HepG2 (cell line): ENCODE measurements around the gene B3GNT9. TPM values are rescaled to one million over a fixed set of nuclear protein-coding genes. Genes with fewer than 3 reads are reported as not detected.

ENCODE experiments used
- ATAC-seq: fragments of 200-7000 bp; cut with Tn5 transposase; 3 replicates; pipeline ENCODE4 v1.9.1; 2020; ENCODE audit warnings: mild to moderate bottlenecking, moderate library complexity
- BruUV-seq: library from RNA; stranded (reverse); fragments of 400-500 nt; replicated peaks from 2 replicates; lab custom pipeline; 2021; lab: Mats Ljungman, UMichigan
- CTCF ChIA-PET: fragments of 300-600 bp; formaldehyde crosslinking; extraction: SDS; loops from one replicate; lab custom pipeline; 2021; ENCODE audit warnings: low total read pairs, inconsistent platforms, low intra/inter-chr PET ratio; lab: Yijun Ruan, JAX
- POLR2A ChIA-PET: fragments of 350-600 bp; sonication (Branson Sonifier 250); formaldehyde crosslinking; loops from one replicate; lab custom pipeline; 2020; ENCODE audit warnings: antibody characterized with exemption, inconsistent platforms; lab: Yijun Ruan, JAX
- DNase-seq: peaks from one replicate; pipeline ENCODE4 v3.0.0-alpha.2; 2015; ENCODE audit warnings: low spot score
- FAIRE-seq: peaks from 3 replicates; lab custom pipeline; 2011; peaks lifted over from hg19 to GRCh38; lab: Jason Lieb, UNC
- H2AFZ ChIP-seq: one replicate; pipeline ENCODE4 v1.6.1; 2011; ENCODE audit warnings: low read length, inconsistent platforms
- H3K27ac ChIP-seq: fragments of 300-600 bp; 3 replicates; pipeline ENCODE4 v1.8.0; 2011; ENCODE audit warnings: mixed run types, mild to moderate bottlenecking, mixed read lengths, low read length, inconsistent platforms; ENCODE audit not compliant: insufficient read depth; ENCODE audit errors: extremely low read length
- H3K27me3 ChIP-seq, 2 experiments: fragments of 200-600 bp in 1 of 2; 2 replicates in 1 of 2; 3 replicates in 1 of 2; pipeline versions ENCODE4 v1.6.0 to v1.8.0; 2011; ENCODE audit warnings: low read length in 2 of 2, mild to moderate bottlenecking in 2 of 2, moderate library complexity in 2 of 2, inconsistent platforms in 1 of 2; ENCODE audit not compliant: insufficient read depth in 2 of 2, control insufficient read depth in 1 of 2
- H3K36me3 ChIP-seq, 2 experiments: fragments of 200-600 bp in 1 of 2; replicated peaks in 1 of 2; 2 replicates in 1 of 2; 3 replicates in 1 of 2; pipeline versions ENCODE4 v1.5.1 to v1.8.0; 2011; ENCODE audit warnings: low read length in 2 of 2, inconsistent platforms in 1 of 2; ENCODE audit not compliant: insufficient read depth in 2 of 2, control insufficient read depth in 1 of 2
- H3K4me1 ChIP-seq: 2 replicates; pipeline ENCODE4 v1.5.1; 2012; ENCODE audit warnings: low read length, inconsistent platforms; ENCODE audit not compliant: insufficient read depth
- H3K4me2 ChIP-seq: 2 replicates; pipeline ENCODE4 v1.6.0; 2011; ENCODE audit warnings: low read depth, low read length, inconsistent platforms
- H3K4me3 ChIP-seq, 3 experiments: fragments of 200-600 bp in 1 of 3; sonication (generic), shearing (Covaris generic) in 1 of 3; replicated peaks in 1 of 3; 2 replicates each; pipeline ENCODE4 v1.5.1; 2011 to 2016; ENCODE audit warnings: low read length in 3 of 3, inconsistent platforms in 2 of 3, low read depth in 2 of 3, mild to moderate bottlenecking in 2 of 3, control low read depth in 1 of 3, mixed read lengths in 1 of 3; ENCODE audit not compliant: insufficient read depth in 1 of 3
- H3K79me2 ChIP-seq: one replicate; pipeline ENCODE4 v1.6.1; 2011; ENCODE audit warnings: low read length, inconsistent platforms; ENCODE audit not compliant: insufficient read depth
- H3K9ac ChIP-seq: 2 replicates; pipeline ENCODE4 v1.6.0; 2011; ENCODE audit warnings: mild to moderate bottlenecking, low read depth, low read length, inconsistent platforms; ENCODE audit not compliant: insufficient read depth
- H3K9me3 ChIP-seq: 2 replicates; pipeline ENCODE4 v1.5.1; 2012; ENCODE audit warnings: mild to moderate bottlenecking, low read length
- H4K20me1 ChIP-seq: 2 replicates; pipeline ENCODE4 v1.6.0; 2011; ENCODE audit warnings: inconsistent platforms, mild to moderate bottlenecking, low read length, moderate library complexity; ENCODE audit not compliant: insufficient read depth
- ATF6 ChIP-seq: sonication (generic); formaldehyde crosslinking; conservative IDR thresholded peaks from 2 replicates; pipeline ENCODE4 v1.4.0; 2020; ENCODE audit warnings: missing genetic modification reagents
- ATF7 ChIP-seq, 2 experiments: fragments of 450-650 bp in 1 of 2; sonication (generic) in 1 of 2; formaldehyde crosslinking in 1 of 2; IDR thresholded peaks; 2 replicates each; pipeline versions ENCODE4 v1.4.0 to v1.6.1; 2016 to 2020; ENCODE audit warnings: antibody characterized with exemption in 1 of 2, mild to moderate bottlenecking in 1 of 2, missing genetic modification reagents in 1 of 2
- DNMT3B ChIP-seq: conservative IDR thresholded peaks from 2 replicates; pipeline ENCODE4 v1.6.1; 2016; ENCODE audit warnings: missing biosample characterization, control low read depth
- RXRB ChIP-seq: IDR thresholded peaks from 2 replicates; pipeline ENCODE4 v1.6.1; 2016; ENCODE audit warnings: borderline replicate concordance, missing genetic modification reagents, missing compliant biosample characterization
- SRSF4 ChIP-seq: fragments of 200-400 bp; formaldehyde crosslinking; IDR thresholded peaks from one replicate; pipeline ENCODE4 v1.6.1; 2018; ENCODE audit warnings: mild to moderate bottlenecking, low read depth, low read length, moderate library complexity; ENCODE audit not compliant: poor library complexity, severe bottlenecking
- TCF7 ChIP-seq: sonication (generic); IDR thresholded peaks from 2 replicates; pipeline ENCODE4 v1.6.1; 2016; ENCODE audit warnings: antibody characterized with exemption, low read depth
- XRCC5 ChIP-seq: fragments of 200-400 bp; formaldehyde crosslinking; optimal IDR thresholded peaks from 2 replicates; pipeline ENCODE3; 2017; ENCODE audit warnings: mild to moderate bottlenecking, low read length
- ZNF337 ChIP-seq: sonication (generic); formaldehyde crosslinking; IDR thresholded peaks from 2 replicates; pipeline ENCODE4 v1.5.1; 2020; ENCODE audit warnings: missing genetic modification reagents, low read depth, mild to moderate bottlenecking, borderline replicate concordance
- ZNF850 ChIP-seq: sonication (generic); formaldehyde crosslinking; conservative IDR thresholded peaks from 2 replicates; pipeline ENCODE4 v1.9.0; 2021; ENCODE audit warnings: mild to moderate bottlenecking, missing genetic modification reagents
- ZNF883 ChIP-seq: sonication (generic); formaldehyde crosslinking; IDR thresholded peaks from 2 replicates; pipeline ENCODE4 v1.5.1; 2020; ENCODE audit warnings: mild to moderate bottlenecking, missing genetic modification reagents; ENCODE audit errors: not compliant biosample characterization
- ZSCAN21 ChIP-seq: sonication (generic); formaldehyde crosslinking; IDR thresholded peaks from 2 replicates; pipeline ENCODE4 v1.8.0; 2022; ENCODE audit warnings: mild to moderate bottlenecking, missing genetic modification reagents, moderate library complexity, borderline replicate concordance
- WGBS: methylation state at CpG from one replicate; pipeline ENCODE4 v1.1.6; 2017; ENCODE audit warnings: low lambda C conversion rate; 5-methylcytosine and 5-hydroxymethylcytosine counted together
- in situ Hi-C: cut with HindIII; loops from 2 replicates; pipeline ENCODE4 v1.10.0; 2017; ENCODE audit warnings: low pct_unique_long_range_greater_than_20kb; ENCODE audit not compliant: extremely low pct_ligation_motif_present
- intact Hi-C: fragments of 100-400 bp; cut with micrococcal nuclease; formaldehyde crosslinking; loops from one replicate; pipeline ENCODE4 v1.10.0; 2022; ENCODE audit not compliant: unreplicated experiment
- polyA plus RNA-seq, 8 experiments: library from polyadenylated mRNA; depleted of rRNA in 3 of 8; stranded (reverse) in 7 of 8; unstranded in 1 of 8; fragments of >200 nt; fragmentation: Illumina TruSeq in 4 of 8; extraction: Trizol in 4 of 8; gene quantifications; 2 replicates each; pipeline versions ENCODE4 v1.2.1 to v1.2.3, GENCODE V29; 2011 to 2016; ENCODE audit warnings: low read depth in 4 of 8, missing spikeins in 1 of 8, mixed read lengths in 1 of 8; ENCODE audit not compliant: insufficient read depth in 1 of 8
- total RNA-seq, 5 experiments: library from RNA; depleted of rRNA; stranded (reverse); fragments of >200 nt; fragmentation: Illumina TruSeq; extraction: Trizol; gene quantifications; 2 replicates each; pipeline ENCODE4 v1.2.3, GENCODE V29; 2016; ENCODE audit warnings: low read depth in 1 of 5

B3GNT9 gene
- total and polyA plus RNA-seq, 2 of the 13 experiments (the other 11 are each of a cell fraction or from before 2014, with no cell fraction given), result 1.5 to 3.1 TPM

- in situ Hi-C loops (no loop called here), intact Hi-C loops (no loop called here)
- CTCF ChIA-PET, result no interaction called here
- Histone ChIP-seq H4K20me1 (no peaks in the 10 kb centered on the region; the same call in 1 of the 2 replicates), H3K79me2 (peaks cover 14% of the 10 kb centered on the region), H3K27ac (peak overlapping the region; percentile 4), H3K4me1 (peaks cover 16% of the 10 kb centered on the region), H3K9me3 (no peaks in the 10 kb centered on the region), H3K36me3 (peaks cover 50 to 77% of the 10 kb centered on the region in 2 experiments), H3K4me2 (no peak overlapping the region), H3K27me3 (peaks cover 0 to 2% of the 10 kb centered on the region in 2 experiments; a peak in 1 of 5 replicates), H3K4me3 (no peak overlapping the region), H3K9ac (no peak overlapping the region), H2AFZ (no peak overlapping the region)
- POLR2A ChIA-PET, result interaction anchor here (0.9 to 1.8 kb wide), 6 partner anchors 8 to 50 kb away, joined by 3 to 7 read pairs (median 5); partner anchors contain the start of genes FHOD1, NOL3 and TMEM208
- BruUV-seq, result no TSS peak
- ATAC-seq, result no peak
- FAIRE-seq, result no peak
- 88% methylated on average over 6 of the region's 6 CpGs for WGBS
- no peak for TF ChIP-seq ZNF337 (CRISPR knock-in tag)
- TF ChIP-seq ZSCAN21 (CRISPR knock-in tag), result no peak
- no peak for TF ChIP-seq DNMT3B (CRISPR knock-in tag)
- DNase-seq, result no peak
Measured at GRCh38 chr16:67197704-67198103, 46.9 kb upstream of the B3GNT9 start.

GRCh38 chr16:67196881-67197280, 46.1 kb upstream of the B3GNT9 start:
- in situ Hi-C loops, result no loop called here
- peaks cover 21% of the 10 kb centered on the region for H3K79me2 ChIP-seq
- no peak overlapping the region for H3K27ac ChIP-seq
- 95% methylated on average over 1 of the region's 1 CpG for whole genome bisulfite sequencing
- no peaks in the 10 kb centered on the region; the same call in 1 of the 2 replicates for H4K20me1 ChIP-seq
- FAIRE-seq, result no peak
- peaks cover 16% of the 10 kb centered on the region for H3K4me1 ChIP-seq
- ChIA-PET CTCF (no interaction called here), POLR2A (no interaction called here)
- BruUV-seq, result no TSS peak
- H3K9me3 ChIP-seq, result no peaks in the 10 kb centered on the region
- no peak overlapping the region for H2AFZ ChIP-seq
- no peak for DNase-seq
- H3K27me3 ChIP-seq, result peaks cover 0 to 6% of the 10 kb centered on the region in 2 experiments; a peak in 1 of 5 replicates
- H3K36me3 ChIP-seq, result peaks cover 44 to 69% of the 10 kb centered on the region in 2 experiments
- intact Hi-C loops, result no loop called here
- no peak overlapping the region for H3K4me3 ChIP-seq
- H3K4me2 ChIP-seq, result no peak overlapping the region
- no peak for ATAC-seq
- H3K9ac ChIP-seq, result no peak overlapping the region
- TF ChIP-seq XRCC5 (no peak), TCF7 (no peak), ZNF883 (CRISPR knock-in tag) (no peak), ZNF850 (CRISPR knock-in tag) (no peak), RXRB (CRISPR knock-in tag) (no peak), ATF6 (CRISPR knock-in tag) (no peak), ATF7 (IDR thresholded peaks at IDR 0.05) (no peak), ATF7 (CRISPR knock-in tag; IDR thresholded peaks at IDR 0.05) (no peak), SRSF4 (no peak)
